Fibroblast of lung (primary cell): Measurements from ENCODE around the gene PDE4D.

Source experiments
- EZH2 ChIP-seq: IDR thresholded peaks from 2 replicates; pipeline ENCODE4 v1.5.1; 2012; ENCODE audit warnings: low read length, control low read depth, mild to moderate bottlenecking; ENCODE audit errors: missing control alignments
- TF ChIP-seq, protein P1 (sequence below), 2 donors: IDR thresholded peaks in 1 of 2; conservative IDR thresholded peaks in 1 of 2; 1 replicate in 1 of 2; 2 replicates in 1 of 2; pipeline ENCODE4 v1.5.1; 2011 to 2012; ENCODE audit warnings: low read length in 2 of 2, control low read depth in 1 of 2, inconsistent platforms in 1 of 2, low read depth in 1 of 2, mild to moderate bottlenecking in 1 of 2

GRCh38 chr5:58946230-58946629 lies 947.3 kb downstream of the PDE4D start:
- TF ChIP-seq, protein P1, sequence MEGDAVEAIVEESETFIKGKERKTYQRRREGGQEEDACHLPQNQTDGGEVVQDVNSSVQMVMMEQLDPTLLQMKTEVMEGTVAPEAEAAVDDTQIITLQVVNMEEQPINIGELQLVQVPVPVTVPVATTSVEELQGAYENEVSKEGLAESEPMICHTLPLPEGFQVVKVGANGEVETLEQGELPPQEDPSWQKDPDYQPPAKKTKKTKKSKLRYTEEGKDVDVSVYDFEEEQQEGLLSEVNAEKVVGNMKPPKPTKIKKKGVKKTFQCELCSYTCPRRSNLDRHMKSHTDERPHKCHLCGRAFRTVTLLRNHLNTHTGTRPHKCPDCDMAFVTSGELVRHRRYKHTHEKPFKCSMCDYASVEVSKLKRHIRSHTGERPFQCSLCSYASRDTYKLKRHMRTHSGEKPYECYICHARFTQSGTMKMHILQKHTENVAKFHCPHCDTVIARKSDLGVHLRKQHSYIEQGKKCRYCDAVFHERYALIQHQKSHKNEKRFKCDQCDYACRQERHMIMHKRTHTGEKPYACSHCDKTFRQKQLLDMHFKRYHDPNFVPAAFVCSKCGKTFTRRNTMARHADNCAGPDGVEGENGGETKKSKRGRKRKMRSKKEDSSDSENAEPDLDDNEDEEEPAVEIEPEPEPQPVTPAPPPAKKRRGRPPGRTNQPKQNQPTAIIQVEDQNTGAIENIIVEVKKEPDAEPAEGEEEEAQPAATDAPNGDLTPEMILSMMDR (conservative IDR thresholded peaks at IDR 0.05 in 1 of 2, IDR thresholded peaks at IDR 0.05 in 1 of 2; ENCODE audit: low read depth in 1 of 2, low read length in 2 of 2), result no peak
- TF ChIP-seq EZH2, result no peak
